ENCODE measurements around the gene N4BP2L1. TPM values are rescaled to one million over a fixed set of nuclear protein-coding genes. Genes with fewer than 3 reads are reported as not detected.
A peak's percentile ranks its signal among the peaks of the same experiment; 100 is the strongest.

N4BP2L1 gene
- total RNA-seq, 1 donor from 2014 or later, result 30.2 TPM

GRCh38 chr13:32415019-32415418 is 12.9 kb downstream of the N4BP2L1 start:
- TF ChIP-seq CTCF (IDR thresholded peaks at IDR 0.05), result peak; percentile 42
- DNase-seq, result no peak
- intact Hi-C loops (cut with DNase I), result no loop called here
- no peaks in the 10 kb centered on the region for H3K27me3 ChIP-seq (ENCODE audit: low read depth)
- H3K4me1 ChIP-seq, result peaks cover under 1% of the 10 kb centered on the region
- no peak overlapping the region for H3K27ac ChIP-seq
- no peak overlapping the region for H3K4me3 ChIP-seq
- ATAC-seq, result peak; percentile 34 to 51
- peaks cover 6% of the 10 kb centered on the region for H3K9me3 ChIP-seq
- peaks cover 3% of the 10 kb centered on the region for H3K36me3 ChIP-seq

GRCh38 chr13:32414580-32414979 is 13.3 kb downstream of the N4BP2L1 start:
- H3K4me3 ChIP-seq, result no peak overlapping the region
- intact Hi-C loops (cut with DNase I), result no loop called here
- no peaks in the 10 kb centered on the region for H3K36me3 ChIP-seq
- H3K9me3 ChIP-seq, result peaks cover 3% of the 10 kb centered on the region
- no peak for ATAC-seq
- no peak for TF ChIP-seq CTCF (IDR thresholded peaks at IDR 0.05)
- peaks cover 5% of the 10 kb centered on the region for H3K4me1 ChIP-seq
- no peak for DNase-seq
- no peaks in the 10 kb centered on the region for H3K27me3 ChIP-seq (ENCODE audit: low read depth)
- H3K27ac ChIP-seq, result no peak overlapping the region

- Histone ChIP-seq H3K36me3 (no peaks in the 10 kb centered on the region), H3K4me3 (no peak overlapping the region), H3K27ac (no peak overlapping the region), H3K27me3 (ENCODE audit: low read depth) (no peaks in the 10 kb centered on the region), H3K9me3 (no peaks in the 10 kb centered on the region), H3K4me1 (peaks cover 9% of the 10 kb centered on the region)
- intact Hi-C loops (cut with DNase I), result no loop called here
- TF ChIP-seq CTCF (IDR thresholded peaks at IDR 0.05), result no peak
- DNase-seq, result no peak
- ATAC-seq, result no peak
These were observed 14.6 kb downstream of the N4BP2L1 start for GRCh38 chr13:32413284-32413683.

- ATAC-seq (peak; percentile 55 to 66), DNase-seq (no peak)
- H3K4me3 ChIP-seq, result no peak overlapping the region
- no peaks in the 10 kb centered on the region for H3K9me3 ChIP-seq
- intact Hi-C loops (cut with DNase I), result no loop called here
- H3K36me3 ChIP-seq, result peaks cover 27% of the 10 kb centered on the region
- H3K27me3 ChIP-seq (ENCODE audit: low read depth), result no peaks in the 10 kb centered on the region
- H3K4me1 ChIP-seq, result peaks cover 9% of the 10 kb centered on the region
- no peak overlapping the region for H3K27ac ChIP-seq
- TF ChIP-seq CTCF (IDR thresholded peaks at IDR 0.05), result no peak
These were observed 18.1 kb downstream of the N4BP2L1 start for GRCh38 chr13:32409561-32410421.

GRCh38 chr13:32409001-32409313 is 19.0 kb downstream of the N4BP2L1 start:
- DNase-seq, result no peak
- H3K27ac ChIP-seq, result no peak overlapping the region

More at GRCh38 chr13:32409001-32409313, 19.0 kb downstream of the N4BP2L1 start:
- Histone ChIP-seq H3K27me3 (ENCODE audit: low read depth) (no peaks in the 10 kb centered on the region), H3K4me3 (no peak overlapping the region), H3K36me3 (peaks cover 33% of the 10 kb centered on the region), H3K4me1 (peaks cover 9% of the 10 kb centered on the region), H3K9me3 (no peaks in the 10 kb centered on the region)
- peak; percentile 66 to 73 for ATAC-seq
- intact Hi-C loops (cut with DNase I), result no loop called here
- TF ChIP-seq CTCF (IDR thresholded peaks at IDR 0.05), result no peak
